Mesothelial cell of epicardium (in vitro differentiated cells): ENCODE data around the gene LAMA2. TPM values are rescaled to one million over a fixed set of nuclear protein-coding genes. Genes with fewer than 3 reads are reported as not detected.

Source experiments
- DNase-seq, 2 experiments: peaks; one replicate each; pipeline ENCODE4 v3.0.0; 2021; ENCODE audit warnings: low spot score in 2 of 2; ENCODE audit not compliant: unreplicated experiment in 2 of 2
- H3K27ac Mint-ChIP-seq: 2 replicates; pipeline ENCODE4 v1.8.0; 2021; ENCODE audit warnings: mixed read lengths
- H3K27me3 Mint-ChIP-seq: 2 replicates; pipeline ENCODE4 v1.8.0; 2021; ENCODE audit warnings: low read depth, mixed read lengths
- H3K36me3 Mint-ChIP-seq: 2 replicates; pipeline ENCODE4 v1.8.0; 2021; ENCODE audit warnings: mixed read lengths
- H3K4me1 Mint-ChIP-seq: 2 replicates; pipeline ENCODE4 v1.8.0; 2021; ENCODE audit warnings: mixed read lengths
- H3K4me3 Mint-ChIP-seq: 2 replicates; pipeline ENCODE4 v1.8.0; 2021; ENCODE audit warnings: mild to moderate bottlenecking, moderate library complexity, mixed read lengths
- H3K9me3 Mint-ChIP-seq: 2 replicates; pipeline ENCODE4 v1.8.0; 2021; ENCODE audit warnings: mixed read lengths
- CTCF ChIP-seq: fragments of 200-600 bp; sonication (generic); IDR thresholded peaks from one replicate; pipeline ENCODE4 v1.5.0; 2021; ENCODE audit warnings: antibody characterized with exemption; ENCODE audit not compliant: unreplicated experiment
- total RNA-seq: library from RNA; stranded (reverse); gene quantifications from 3 replicates; pipeline ENCODE4 v1.2.1, GENCODE V29; 2021

The LAMA2 gene
- total RNA-seq, 1 donor from 2014 or later = 63.2 TPM

- peaks cover 13% of the 10 kb centered on the region for H3K36me3 Mint-ChIP-seq
- no peak overlapping the region for H3K27ac Mint-ChIP-seq
- no peaks in the 10 kb centered on the region for H3K4me1 Mint-ChIP-seq
- DNase-seq = no peak
- H3K27me3 Mint-ChIP-seq = no peaks in the 10 kb centered on the region
- no peak overlapping the region for H3K4me3 Mint-ChIP-seq
- H3K9me3 Mint-ChIP-seq = peaks cover 11% of the 10 kb centered on the region
- TF ChIP-seq CTCF = no peak
Observed at GRCh38 chr6:129342796-129343195, 459.9 kb downstream of the LAMA2 start.

GRCh38 chr6:129344379-129344778, 461.4 kb downstream of the LAMA2 start:
- Mint-ChIP-seq H3K27me3 (no peaks in the 10 kb centered on the region), H3K9me3 (peaks cover 6% of the 10 kb centered on the region), H3K4me3 (no peak overlapping the region), H3K36me3 (peaks cover 12% of the 10 kb centered on the region), H3K27ac (no peak overlapping the region), H3K4me1 (no peaks in the 10 kb centered on the region)
- no peak for TF ChIP-seq CTCF
- no peak for DNase-seq

GRCh38 chr6:129345890-129346289, 463.0 kb downstream of the LAMA2 start:
- H3K9me3 Mint-ChIP-seq = no peaks in the 10 kb centered on the region
- no peaks in the 10 kb centered on the region for H3K27me3 Mint-ChIP-seq
- no peaks in the 10 kb centered on the region for H3K4me1 Mint-ChIP-seq
- H3K27ac Mint-ChIP-seq = no peak overlapping the region
- peaks cover 6% of the 10 kb centered on the region for H3K36me3 Mint-ChIP-seq
- H3K4me3 Mint-ChIP-seq = no peak overlapping the region
- no peak for DNase-seq
- no peak for TF ChIP-seq CTCF

GRCh38 chr6:129346964-129347363, 464.0 kb downstream of the LAMA2 start:
- no peaks in the 10 kb centered on the region for H3K9me3 Mint-ChIP-seq
- peaks cover 6% of the 10 kb centered on the region for H3K36me3 Mint-ChIP-seq
- no peak for TF ChIP-seq CTCF
- peaks cover 6% of the 10 kb centered on the region for H3K4me1 Mint-ChIP-seq
- H3K27me3 Mint-ChIP-seq = no peaks in the 10 kb centered on the region
- no peak overlapping the region for H3K4me3 Mint-ChIP-seq
- DNase-seq = no peak
- no peak overlapping the region for H3K27ac Mint-ChIP-seq

GRCh38 chr6:129350278-129350677, 467.3 kb downstream of the LAMA2 start:
- peaks cover 2% of the 10 kb centered on the region for H3K36me3 Mint-ChIP-seq
- H3K27ac Mint-ChIP-seq = no peak overlapping the region
- H3K27me3 Mint-ChIP-seq = no peaks in the 10 kb centered on the region

More at GRCh38 chr6:129350278-129350677, 467.3 kb downstream of the LAMA2 start:
- no peak for DNase-seq
- Mint-ChIP-seq H3K9me3 (no peaks in the 10 kb centered on the region), H3K4me1 (peaks cover 8% of the 10 kb centered on the region), H3K4me3 (no peak overlapping the region)
- TF ChIP-seq CTCF = no peak
